ENCODE measurements around the gene CDK17. TPM values are rescaled to one million over a fixed set of nuclear protein-coding genes. Genes with fewer than 3 reads are reported as not detected.
A peak's percentile ranks its signal among the peaks of the same experiment; 100 is the strongest.
"Not testable (repeated sequence)": the region's sequence is repeated elsewhere in the genome, so short reads cannot be mapped to it uniquely, and the experiment has no call there.

The CDK17 gene
- total and polyA plus RNA-seq, 9 of the 15 experiments (the other 6 are each of a cell fraction or from before 2014, with no cell fraction given): 4.8 to 39.3 (median 21.6) TPM

GRCh38 chr12:96402522-96402921, 2.3 kb upstream of the CDK17 start:
- 0 out of 2 replicates have a peak overlapping the region, but pooled peaks have one; percentile 98 for H2AFZ ChIP-seq (ENCODE audit: low read depth, low read length)
- in situ Hi-C loops (cut with MboI): not testable (repeated sequence)

GRCh38 chr12:96402061-96402460, 1.8 kb upstream of the CDK17 start:
- 0 out of 4 replicates have a peak overlapping the region, but pooled peaks of 1 of the 2 experiments have one; percentile 73 for H3K9ac ChIP-seq (ENCODE audit: insufficient read depth in 1 of 2, low read depth in 2 of 2, low read length in 2 of 2)
- FAIRE-seq (no peak), ATAC-seq (no peak), DNase-seq (ENCODE audit: extremely low read depth in 1 of 4, low spot score in 3 of 4) (no peak)
- H3K36me3 ChIP-seq (ENCODE audit: control insufficient read depth, insufficient read depth, low read length): no peaks in the 10 kb centered on the region
- H3K27ac ChIP-seq (ENCODE audit: extremely low read depth, low read depth, low read length): no peak overlapping the region; the same call in 2 of the 3 replicates
- H2AFZ ChIP-seq (ENCODE audit: low read depth, low read length): peak overlapping the region; percentile 98
- TF ChIP-seq ETS1 (conservative IDR thresholded peaks at IDR 0.05; ENCODE audit: control insufficient read depth, low read depth, low read length) (no peak), PBX2 (CRISPR knock-in tag; IDR thresholded peaks at IDR 0.05; ENCODE audit: low read depth) (no peak), PBX2 (tag; conservative IDR thresholded peaks at IDR 0.05; ENCODE audit: low read depth) (no peak)
- ChIA-PET CTCF (ENCODE audit: low intra/inter-chr PET ratio) (interaction anchor here (1.2 kb wide), 1 partner anchor 114 kb away, joined by 4 read pairs; no protein-coding TSS in a partner anchor), POLR2A (no interaction called here)
- no TSS peak for BruUV-seq (replicated peaks)
- no peak overlapping the region for H3K4me2 ChIP-seq (ENCODE audit: insufficient read depth, low read length)
- WGBS (ENCODE audit: insufficient coverage, low coverage, missing lambda C conversion rate): 80% methylated on average over 6 of the region's 6 CpGs
- peaks cover 7% of the 10 kb centered on the region for H4K20me1 ChIP-seq (replicated peaks; ENCODE audit: control insufficient read depth, insufficient read depth, low read length)
- H3K9me3 ChIP-seq (replicated peaks; ENCODE audit: control insufficient read depth, insufficient read depth, low read depth, low read length): no peaks in the 10 kb centered on the region
- no peaks in the 10 kb centered on the region for H3K27me3 ChIP-seq (ENCODE audit: control insufficient read depth in 2 of 2, insufficient read depth in 2 of 2, low read length in 2 of 2)
- in situ Hi-C loops (cut with MboI): no loop called here
- no peak overlapping the region for H3K4me3 ChIP-seq
- intact Hi-C loops (cut with micrococcal nuclease): loop anchor here (5.0 kb wide), 3 partner anchors 85 to 340 kb away; partner anchors contain the start of gene CFAP54
- H3K79me2 ChIP-seq (ENCODE audit: control insufficient read depth, insufficient read depth, low read length): peaks cover 32% of the 10 kb centered on the region
- peaks cover 5 to 10% of the 10 kb centered on the region in 2 experiments; a peak in 3 of 5 replicates for H3K4me1 ChIP-seq (replicated peaks in 1 of 2; ENCODE audit: control insufficient read depth in 2 of 2, insufficient read depth in 2 of 2, low read length in 2 of 2)
- no peaks in the 10 kb centered on the region for H3K9me1 ChIP-seq (ENCODE audit: control insufficient read depth, insufficient read depth, low read length)

More at GRCh38 chr12:96402522-96402921, 2.3 kb upstream of the CDK17 start:
- H3K4me3 ChIP-seq; DNase-seq (ENCODE audit: extremely low read depth in 1 of 4, low spot score in 3 of 4); POLR2A ChIA-PET; H3K9me3 ChIP-seq (replicated peaks; ENCODE audit: control insufficient read depth, insufficient read depth, low read depth, low read length); ATAC-seq; H3K9me1 ChIP-seq (ENCODE audit: control insufficient read depth, insufficient read depth, low read length); H3K4me2 ChIP-seq (ENCODE audit: insufficient read depth, low read length); BruUV-seq (replicated peaks); H3K4me1 ChIP-seq (replicated peaks in 1 of 2; ENCODE audit: control insufficient read depth in 2 of 2, insufficient read depth in 2 of 2, low read length in 2 of 2); CTCF ChIA-PET (ENCODE audit: low intra/inter-chr PET ratio); FAIRE-seq; H3K9ac ChIP-seq (ENCODE audit: insufficient read depth in 1 of 2, low read depth in 2 of 2, low read length in 2 of 2); H3K27ac ChIP-seq (ENCODE audit: extremely low read depth, low read depth, low read length); H4K20me1 ChIP-seq (replicated peaks; ENCODE audit: control insufficient read depth, insufficient read depth, low read length); H3K36me3 ChIP-seq (ENCODE audit: control insufficient read depth, insufficient read depth, low read length); H3K27me3 ChIP-seq (ENCODE audit: control insufficient read depth in 2 of 2, insufficient read depth in 2 of 2, low read length in 2 of 2); TF ChIP-seq CEBPG (CRISPR knock-in tag; IDR thresholded peaks at IDR 0.05): not testable (repeated sequence)
- H3K79me2 ChIP-seq (ENCODE audit: control insufficient read depth, insufficient read depth, low read length): peaks cover 27% of the 10 kb centered on the region
- 77% methylated on average over 8 of the region's 8 CpGs for WGBS (ENCODE audit: insufficient coverage, low coverage, missing lambda C conversion rate)
- intact Hi-C loops (cut with micrococcal nuclease): loop anchor here (5.0 kb wide), 3 partner anchors 85 to 340 kb away; partner anchors contain the start of gene CFAP54
- TF ChIP-seq CEBPB (tag; IDR thresholded peaks at IDR 0.05): peak; percentile 47; the same call in 1 of the 2 replicates
- TF ChIP-seq CEBPG (tag; conservative IDR thresholded peaks at IDR 0.05 in 1 of 2, IDR thresholded peaks at IDR 0.05 in 1 of 2): peak; percentile 49 to 81; a peak in 3 of 4 replicates

Data from K562 (cell line).